Fibroblast of gingiva (primary cell): ENCODE results near the gene CPSF4L.
A peak's percentile ranks its signal among the peaks of the same experiment; 100 is the strongest.

ENCODE experiments used
- DNase-seq: peaks from one replicate; pipeline ENCODE4 v3.0.0-alpha.2; 2011; ENCODE audit warnings: low read depth

The CPSF4L gene

GRCh38 chr17:73232587-73233373, 28.9 kb downstream of the CPSF4L start:
- no peak for DNase-seq

- DNase-seq, result peak; percentile 92
Observed at GRCh38 chr17:73231841-73232586, 29.7 kb downstream of the CPSF4L start.

GRCh38 chr17:73231395-73231794, 30.3 kb downstream of the CPSF4L start:
- no peak for DNase-seq

- no peak for DNase-seq
Observed at GRCh38 chr17:73230088-73230487, 31.6 kb downstream of the CPSF4L start.

- DNase-seq, result peak; percentile 79
Observed at GRCh38 chr17:73228748-73229236, 32.9 kb downstream of the CPSF4L start.

GRCh38 chr17:73227944-73228343, 33.7 kb downstream of the CPSF4L start:
- no peak for DNase-seq

GRCh38 chr17:73227379-73227778, 34.3 kb downstream of the CPSF4L start:
- DNase-seq, result no peak

- DNase-seq, result peak; percentile 11
Observed at GRCh38 chr17:73226556-73227172, 35.0 kb downstream of the CPSF4L start.

- no peak for DNase-seq
Observed at GRCh38 chr17:73224663-73225305, 36.9 kb downstream of the CPSF4L start.

- no peak for DNase-seq
Observed at GRCh38 chr17:73224237-73224636, 37.4 kb downstream of the CPSF4L start.

- DNase-seq, result no peak
Observed at GRCh38 chr17:73223626-73224230, 38.0 kb downstream of the CPSF4L start.

- no peak for DNase-seq
Observed at GRCh38 chr17:73215447-73215846, 46.2 kb downstream of the CPSF4L start.

GRCh38 chr17:73214851-73215250, 46.8 kb downstream of the CPSF4L start:
- no peak for DNase-seq

GRCh38 chr17:73214008-73214407, 47.7 kb downstream of the CPSF4L start:
- DNase-seq, result no peak

- DNase-seq, result no peak
Observed at GRCh38 chr17:73211745-73212144, 49.9 kb downstream of the CPSF4L start.

GRCh38 chr17:73210002-73210678, 51.5 kb downstream of the CPSF4L start:
- no peak for DNase-seq

- no peak for DNase-seq
Observed at GRCh38 chr17:73209436-73209835, 52.2 kb downstream of the CPSF4L start.

GRCh38 chr17:73208139-73208827, 53.4 kb downstream of the CPSF4L start:
- no peak for DNase-seq

- no peak for DNase-seq
Observed at GRCh38 chr17:73205459-73205961, 56.2 kb downstream of the CPSF4L start.

- DNase-seq, result no peak
Observed at GRCh38 chr17:73203788-73204479, 57.7 kb downstream of the CPSF4L start.
